ENCODE measurements around the gene IGF1.
"Not testable (repeated sequence)": the region's sequence is repeated elsewhere in the genome, so short reads cannot be mapped to it uniquely, and the experiment has no call there.

IGF1 gene

GRCh38 chr12:102454808-102455760 lies 25.3 kb downstream of the IGF1 start:
- no peak for DNase-seq

GRCh38 chr12:102454330-102454729 lies 26.0 kb downstream of the IGF1 start:
- DNase-seq = no peak

GRCh38 chr12:102452605-102453004 lies 27.8 kb downstream of the IGF1 start:
- DNase-seq = no peak

GRCh38 chr12:102449018-102449417 lies 31.3 kb downstream of the IGF1 start:
- DNase-seq = not testable (repeated sequence)

GRCh38 chr12:102447426-102447825 lies 32.9 kb downstream of the IGF1 start:
- DNase-seq = not testable (repeated sequence)

GRCh38 chr12:102444707-102445106 lies 35.7 kb downstream of the IGF1 start:
- no peak for DNase-seq

GRCh38 chr12:102444093-102444492 lies 36.3 kb downstream of the IGF1 start:
- no peak for DNase-seq

GRCh38 chr12:102441077-102441596 lies 39.2 kb downstream of the IGF1 start:
- no peak for DNase-seq

- DNase-seq = peak; percentile 45
Measured at GRCh38 chr12:102439426-102440405, 40.6 kb downstream of the IGF1 start.

- DNase-seq = no peak
Measured at GRCh38 chr12:102438827-102439210, 41.5 kb downstream of the IGF1 start.

- no peak for DNase-seq
Measured at GRCh38 chr12:102438047-102438826, 42.1 kb downstream of the IGF1 start.

GRCh38 chr12:102437511-102437910 lies 42.9 kb downstream of the IGF1 start:
- DNase-seq = no peak

- DNase-seq = no peak
Measured at GRCh38 chr12:102436867-102437266, 43.5 kb downstream of the IGF1 start.

GRCh38 chr12:102435827-102436436 lies 44.4 kb downstream of the IGF1 start:
- no peak for DNase-seq

GRCh38 chr12:102433304-102433703 lies 47.1 kb downstream of the IGF1 start:
- no peak for DNase-seq

- no peak for DNase-seq
Measured at GRCh38 chr12:102430661-102431060, 49.7 kb downstream of the IGF1 start.

- peak; percentile 42 for DNase-seq
Measured at GRCh38 chr12:102429211-102430154, 50.9 kb downstream of the IGF1 start.

- DNase-seq = peak; percentile 36
Measured at GRCh38 chr12:102427543-102427941, 52.8 kb downstream of the IGF1 start.

- DNase-seq = no peak
Measured at GRCh38 chr12:102426599-102427542, 53.5 kb downstream of the IGF1 start.

Measured in femur (tissue), 1 donor.